ENCODE results near the gene DPYSL3.

DPYSL3 gene

DNA sequence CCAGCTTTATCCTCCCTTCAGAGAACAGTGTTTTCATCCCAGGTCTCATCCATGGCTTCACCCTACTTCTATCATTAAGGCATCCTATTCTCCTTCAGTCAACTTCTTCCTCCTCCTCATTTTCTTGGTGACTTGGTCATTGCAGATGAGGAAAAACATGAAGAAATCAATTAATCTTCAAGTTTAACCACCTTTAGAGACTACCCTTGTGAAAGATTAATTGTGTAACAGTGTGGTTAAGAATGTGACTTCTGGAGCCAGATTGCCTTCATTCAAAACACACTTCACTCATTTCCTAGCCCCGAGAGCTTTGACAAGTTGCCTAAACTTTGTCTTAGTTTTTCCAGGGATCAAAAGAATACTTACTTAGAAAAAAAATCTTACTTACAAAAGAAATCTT is 165.0 kb downstream of the DPYSL3 start:
- no peak overlapping the region for H3K4me3 ChIP-seq (ENCODE audit: low read depth, low read length)
- TF ChIP-seq, protein P1, sequence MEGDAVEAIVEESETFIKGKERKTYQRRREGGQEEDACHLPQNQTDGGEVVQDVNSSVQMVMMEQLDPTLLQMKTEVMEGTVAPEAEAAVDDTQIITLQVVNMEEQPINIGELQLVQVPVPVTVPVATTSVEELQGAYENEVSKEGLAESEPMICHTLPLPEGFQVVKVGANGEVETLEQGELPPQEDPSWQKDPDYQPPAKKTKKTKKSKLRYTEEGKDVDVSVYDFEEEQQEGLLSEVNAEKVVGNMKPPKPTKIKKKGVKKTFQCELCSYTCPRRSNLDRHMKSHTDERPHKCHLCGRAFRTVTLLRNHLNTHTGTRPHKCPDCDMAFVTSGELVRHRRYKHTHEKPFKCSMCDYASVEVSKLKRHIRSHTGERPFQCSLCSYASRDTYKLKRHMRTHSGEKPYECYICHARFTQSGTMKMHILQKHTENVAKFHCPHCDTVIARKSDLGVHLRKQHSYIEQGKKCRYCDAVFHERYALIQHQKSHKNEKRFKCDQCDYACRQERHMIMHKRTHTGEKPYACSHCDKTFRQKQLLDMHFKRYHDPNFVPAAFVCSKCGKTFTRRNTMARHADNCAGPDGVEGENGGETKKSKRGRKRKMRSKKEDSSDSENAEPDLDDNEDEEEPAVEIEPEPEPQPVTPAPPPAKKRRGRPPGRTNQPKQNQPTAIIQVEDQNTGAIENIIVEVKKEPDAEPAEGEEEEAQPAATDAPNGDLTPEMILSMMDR (conservative IDR thresholded peaks at IDR 0.05; ENCODE audit: low read depth, low read length) = no peak
- no peak for DNase-seq (ENCODE audit: low read depth)

DNA sequence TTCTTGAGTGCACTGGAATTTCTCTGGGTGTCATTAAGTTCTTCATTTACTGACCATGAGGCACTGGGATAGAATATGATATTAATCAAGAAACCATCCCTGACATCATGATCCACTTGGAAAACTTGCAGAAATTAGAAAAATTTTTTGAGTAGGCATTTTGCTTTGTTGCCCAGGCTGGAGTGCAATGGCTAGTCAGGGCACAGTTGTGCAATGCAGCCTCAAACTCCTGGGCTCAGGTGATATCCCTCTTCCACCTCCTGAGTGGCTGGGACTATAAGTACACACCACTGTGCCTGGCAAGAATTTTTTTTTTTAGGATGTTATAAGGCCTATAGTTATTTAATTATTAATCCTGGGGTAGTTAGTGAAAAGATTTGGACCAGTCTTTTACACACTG is 168.5 kb downstream of the DPYSL3 start:
- no peak overlapping the region for H3K4me3 ChIP-seq (ENCODE audit: low read depth, low read length)
- TF ChIP-seq, protein P1 (conservative IDR thresholded peaks at IDR 0.05; ENCODE audit: low read depth, low read length) = no peak
- no peak for DNase-seq (ENCODE audit: low read depth)

DNA sequence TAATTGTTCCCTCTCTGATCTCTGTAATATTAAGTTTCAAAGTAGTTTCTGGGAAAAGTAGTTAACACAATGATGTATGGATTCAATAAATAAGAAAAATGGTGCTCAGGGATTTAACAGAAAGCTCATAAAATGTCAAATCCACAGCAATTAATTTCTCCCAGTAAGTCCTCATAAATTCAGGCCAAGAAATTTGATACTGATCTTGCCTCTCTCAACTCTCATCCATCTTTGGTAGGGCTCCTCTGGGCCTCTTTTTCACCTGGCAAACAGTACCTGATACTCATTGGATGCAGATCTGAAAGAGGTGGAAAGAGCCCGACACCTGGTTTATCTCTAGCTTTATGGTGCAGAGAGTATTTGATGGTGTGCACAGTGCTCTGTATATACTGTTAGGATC is 168.9 kb downstream of the DPYSL3 start:
- H3K4me3 ChIP-seq (ENCODE audit: low read depth, low read length) = no peak overlapping the region
- DNase-seq (ENCODE audit: low read depth) = no peak
- TF ChIP-seq, protein P1 (conservative IDR thresholded peaks at IDR 0.05; ENCODE audit: low read depth, low read length) = no peak

Data from choroid plexus epithelial cell (primary cell).